C4-2B (cell line): ENCODE results near the gene TTC39A.

Experiments used
- H3K27ac ChIP-seq: fragments of 450-650 bp; 2 replicates; pipeline ENCODE4 v1.5.1; 2017
- ZFX ChIP-seq: fragments of 450-650 bp; IDR thresholded peaks from 2 replicates; pipeline ENCODE4 v1.6.1; 2017
- TF ChIP-seq, protein P1 (sequence below): fragments of 450-650 bp; conservative IDR thresholded peaks from 2 replicates; pipeline ENCODE4 v1.5.1; 2017; ENCODE audit warnings: mild to moderate bottlenecking

TTC39A gene

DNA sequence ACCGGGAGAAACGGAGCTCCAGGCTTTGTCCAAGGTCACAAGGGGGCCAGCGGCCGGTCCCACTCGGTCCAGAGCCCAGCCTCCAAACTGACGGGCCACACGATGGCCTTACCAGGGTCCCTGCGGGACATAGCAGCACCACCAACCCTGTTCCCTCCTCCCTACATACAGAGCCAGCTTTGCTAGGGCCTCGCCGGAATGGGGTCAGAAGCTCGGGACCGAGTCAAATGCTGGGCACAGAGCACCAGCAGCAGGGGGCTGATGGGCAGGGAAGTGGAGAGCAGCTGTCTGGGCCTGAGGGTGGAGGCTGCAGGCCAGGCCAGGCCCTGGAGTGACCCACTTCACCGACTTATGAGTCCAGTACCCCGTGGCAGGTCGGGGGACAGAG, 14.9 kb upstream of the TTC39A start:
- TF ChIP-seq ZFX = no peak
- TF ChIP-seq, protein P1, sequence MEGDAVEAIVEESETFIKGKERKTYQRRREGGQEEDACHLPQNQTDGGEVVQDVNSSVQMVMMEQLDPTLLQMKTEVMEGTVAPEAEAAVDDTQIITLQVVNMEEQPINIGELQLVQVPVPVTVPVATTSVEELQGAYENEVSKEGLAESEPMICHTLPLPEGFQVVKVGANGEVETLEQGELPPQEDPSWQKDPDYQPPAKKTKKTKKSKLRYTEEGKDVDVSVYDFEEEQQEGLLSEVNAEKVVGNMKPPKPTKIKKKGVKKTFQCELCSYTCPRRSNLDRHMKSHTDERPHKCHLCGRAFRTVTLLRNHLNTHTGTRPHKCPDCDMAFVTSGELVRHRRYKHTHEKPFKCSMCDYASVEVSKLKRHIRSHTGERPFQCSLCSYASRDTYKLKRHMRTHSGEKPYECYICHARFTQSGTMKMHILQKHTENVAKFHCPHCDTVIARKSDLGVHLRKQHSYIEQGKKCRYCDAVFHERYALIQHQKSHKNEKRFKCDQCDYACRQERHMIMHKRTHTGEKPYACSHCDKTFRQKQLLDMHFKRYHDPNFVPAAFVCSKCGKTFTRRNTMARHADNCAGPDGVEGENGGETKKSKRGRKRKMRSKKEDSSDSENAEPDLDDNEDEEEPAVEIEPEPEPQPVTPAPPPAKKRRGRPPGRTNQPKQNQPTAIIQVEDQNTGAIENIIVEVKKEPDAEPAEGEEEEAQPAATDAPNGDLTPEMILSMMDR = no peak
- peak overlapping the region; percentile 63 for H3K27ac ChIP-seq

DNA sequence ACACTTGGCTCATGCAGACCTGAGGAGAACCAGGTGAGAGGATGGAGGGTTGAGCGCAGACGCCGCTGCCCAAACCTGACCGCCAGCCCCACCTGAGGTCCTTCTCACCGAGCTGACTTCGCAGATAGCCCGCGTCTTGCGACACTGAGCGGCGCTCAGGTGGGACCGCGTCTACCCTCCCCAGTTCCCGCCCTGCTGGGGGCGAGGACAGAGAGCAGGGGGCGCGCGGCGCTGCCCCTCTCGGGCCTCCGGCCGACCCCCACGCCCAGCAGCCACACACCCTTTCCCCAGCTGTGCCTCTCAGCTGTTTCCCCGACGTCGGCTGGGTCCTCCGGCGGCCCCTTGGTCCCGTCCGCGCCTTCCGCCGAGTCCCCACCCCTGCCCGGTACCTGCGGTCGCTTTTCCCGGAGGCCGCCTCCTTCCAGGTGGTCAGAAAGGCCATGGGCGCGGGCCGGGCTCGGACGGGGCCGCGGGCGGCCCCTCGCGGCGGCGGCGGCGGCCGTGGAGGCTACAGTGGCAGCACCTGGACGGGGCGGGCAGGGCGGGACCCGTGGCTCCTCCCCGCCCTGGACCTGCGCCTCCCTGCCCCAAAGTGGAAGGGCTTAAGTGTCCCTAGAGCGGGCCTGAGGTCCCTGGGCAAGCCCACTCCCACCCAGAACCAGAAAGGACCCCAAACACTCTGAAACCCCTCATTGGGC, 14.4 kb upstream of the TTC39A start:
- H3K27ac ChIP-seq = no peak overlapping the region
- TF ChIP-seq, protein P1 = no peak
- no peak for TF ChIP-seq ZFX

DNA sequence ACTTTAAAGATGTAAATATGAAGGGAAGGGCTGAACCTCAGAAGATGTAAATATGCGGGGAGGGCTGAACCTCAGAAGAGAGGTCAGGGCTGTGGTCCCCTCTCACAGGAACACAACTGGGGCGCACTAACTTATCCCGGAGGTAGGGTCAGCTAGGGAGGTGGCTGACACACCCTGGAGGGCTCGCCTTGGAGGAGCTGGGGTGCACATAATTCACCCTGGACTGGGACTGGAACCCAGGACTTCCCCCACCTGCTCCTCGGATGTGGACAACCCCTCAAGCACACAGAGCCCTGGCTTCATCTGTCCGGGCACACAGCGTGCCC, 13.9 kb upstream of the TTC39A start:
- TF ChIP-seq ZFX = no peak
- TF ChIP-seq, protein P1 = no peak
- H3K27ac ChIP-seq = no peak overlapping the region

DNA sequence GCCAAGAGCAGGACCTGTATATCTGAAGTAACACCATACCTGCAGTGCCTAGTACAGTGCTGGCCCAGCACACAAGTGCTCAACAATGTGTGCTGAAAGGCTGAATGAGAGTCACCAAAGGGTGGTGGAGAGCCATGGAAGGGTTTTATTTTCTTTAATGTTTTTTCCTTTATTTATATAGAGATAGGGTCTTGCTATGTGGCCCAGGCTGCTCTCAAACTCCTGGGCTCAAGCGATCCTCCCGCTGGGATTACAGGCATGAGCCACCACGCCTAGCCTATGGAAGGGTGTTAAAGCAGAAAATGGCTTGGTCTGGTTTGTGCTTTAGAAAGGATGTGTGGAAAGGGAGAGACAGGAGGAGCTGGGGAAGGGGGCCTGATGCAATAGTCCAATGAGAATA, 13.3 kb upstream of the TTC39A start:
- no peak overlapping the region for H3K27ac ChIP-seq
- TF ChIP-seq ZFX = no peak
- TF ChIP-seq, protein P1 = no peak

DNA sequence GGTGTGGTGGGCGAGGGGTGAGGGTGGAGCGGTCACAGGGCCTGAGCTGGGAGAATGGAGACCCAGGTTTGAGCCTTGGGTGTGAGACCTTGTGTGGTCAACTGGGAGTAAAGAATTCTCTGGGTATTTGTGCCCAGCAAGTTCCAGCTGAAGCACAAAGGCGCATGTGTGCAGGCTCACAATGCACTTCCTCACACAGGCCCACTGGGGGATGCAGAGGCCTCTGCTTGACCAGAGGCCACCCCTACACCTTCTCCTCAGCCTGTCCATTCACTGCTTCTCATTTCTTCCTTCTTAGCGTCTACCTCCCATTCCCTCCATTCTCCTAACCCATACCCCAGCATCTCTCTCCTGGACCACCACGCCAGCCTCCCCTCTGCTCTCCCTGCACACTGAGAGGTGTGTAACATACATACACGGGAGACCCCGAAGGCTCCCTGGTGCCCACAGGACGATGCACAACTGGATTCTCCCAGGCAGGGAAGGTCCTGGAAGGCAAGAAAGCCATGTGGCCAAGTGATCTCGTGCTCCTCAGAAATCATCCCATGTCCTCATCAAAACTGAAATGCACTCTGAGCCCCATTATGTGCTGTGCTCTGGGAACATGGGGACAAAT, 12.3 kb upstream of the TTC39A start:
- H3K27ac ChIP-seq = no peak overlapping the region
- TF ChIP-seq, protein P1 = no peak
- no peak for TF ChIP-seq ZFX

DNA sequence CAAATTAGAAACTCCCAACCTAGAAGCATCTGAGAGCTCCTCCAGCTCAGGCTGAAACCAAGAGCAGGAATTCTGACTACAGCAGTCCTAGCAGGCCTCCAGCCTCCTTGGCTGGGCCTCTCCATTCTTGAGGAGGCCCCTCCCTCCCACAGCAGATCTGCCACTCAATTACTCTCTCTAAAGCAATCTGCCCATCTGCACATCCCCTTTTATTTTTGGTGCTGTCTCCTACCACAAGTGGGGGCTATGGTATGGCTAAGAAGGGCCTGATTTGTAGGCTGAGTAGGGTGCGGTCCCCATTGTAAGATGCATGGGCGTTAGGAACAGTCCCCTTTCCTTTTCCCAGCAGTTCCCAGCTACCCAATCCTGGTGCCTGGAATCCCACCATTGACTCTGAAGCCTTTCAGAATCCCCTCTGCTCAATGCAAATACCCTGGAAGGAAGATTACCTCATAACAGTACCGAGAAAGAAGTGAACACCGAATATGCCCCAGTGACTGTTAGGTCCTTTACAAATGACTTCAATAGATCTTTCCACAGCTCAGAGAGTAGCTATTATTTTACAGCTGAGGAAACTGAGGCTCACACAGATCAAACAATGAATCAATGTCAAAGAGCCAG, 11.6 kb upstream of the TTC39A start:
- TF ChIP-seq, protein P1 = no peak
- no peak overlapping the region for H3K27ac ChIP-seq

DNA sequence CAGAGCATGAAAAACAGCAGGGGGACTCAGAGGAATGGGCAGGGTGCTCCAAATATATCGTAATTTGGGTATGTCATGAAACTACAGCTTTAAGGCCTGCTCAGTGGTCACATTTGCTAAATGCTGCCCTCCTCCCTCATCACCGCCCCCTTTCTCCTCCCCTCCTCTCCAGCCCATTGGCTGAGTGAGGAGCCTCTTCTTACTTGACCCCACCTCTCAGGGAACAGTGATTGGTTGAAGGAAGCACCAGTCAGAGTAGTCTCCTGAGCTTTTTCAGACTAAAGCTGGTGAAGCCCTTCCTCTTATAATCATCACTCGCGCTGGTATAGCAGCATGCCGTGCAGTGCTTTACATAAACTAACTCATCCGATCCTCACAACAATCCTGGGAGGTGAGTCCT, 10.0 kb upstream of the TTC39A start:
- H3K27ac ChIP-seq = no peak overlapping the region
- TF ChIP-seq, protein P1 = no peak
- TF ChIP-seq ZFX = no peak
